Measurements from ENCODE around the gene ABCE1.

DNA sequence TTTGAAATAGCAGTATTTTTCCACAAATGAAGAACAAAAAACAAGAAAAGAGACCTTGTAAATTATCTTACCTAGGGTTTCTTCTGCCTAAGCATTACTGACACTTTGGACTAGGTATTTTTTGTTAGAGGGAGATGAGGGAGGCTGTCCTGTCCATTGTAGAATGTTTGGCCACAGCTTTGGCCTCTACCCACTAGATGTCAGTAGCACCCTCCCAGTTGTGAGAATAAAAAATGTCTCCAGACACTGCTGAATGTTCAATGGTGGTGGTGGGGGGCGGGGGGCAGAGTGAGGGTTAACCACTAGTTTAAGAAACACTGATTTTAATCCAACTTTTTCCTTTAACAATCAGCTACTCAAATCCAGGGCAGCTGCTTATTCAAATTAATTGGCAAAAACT lies 56.5 kb downstream of the ABCE1 start:
- no peak for TF ChIP-seq CHD1 (IDR thresholded peaks at IDR 0.05; ENCODE audit: low read depth, low read length)
- no peak for TF ChIP-seq SP2 (IDR thresholded peaks at IDR 0.05; ENCODE audit: low read length)
- TF ChIP-seq, protein P1, sequence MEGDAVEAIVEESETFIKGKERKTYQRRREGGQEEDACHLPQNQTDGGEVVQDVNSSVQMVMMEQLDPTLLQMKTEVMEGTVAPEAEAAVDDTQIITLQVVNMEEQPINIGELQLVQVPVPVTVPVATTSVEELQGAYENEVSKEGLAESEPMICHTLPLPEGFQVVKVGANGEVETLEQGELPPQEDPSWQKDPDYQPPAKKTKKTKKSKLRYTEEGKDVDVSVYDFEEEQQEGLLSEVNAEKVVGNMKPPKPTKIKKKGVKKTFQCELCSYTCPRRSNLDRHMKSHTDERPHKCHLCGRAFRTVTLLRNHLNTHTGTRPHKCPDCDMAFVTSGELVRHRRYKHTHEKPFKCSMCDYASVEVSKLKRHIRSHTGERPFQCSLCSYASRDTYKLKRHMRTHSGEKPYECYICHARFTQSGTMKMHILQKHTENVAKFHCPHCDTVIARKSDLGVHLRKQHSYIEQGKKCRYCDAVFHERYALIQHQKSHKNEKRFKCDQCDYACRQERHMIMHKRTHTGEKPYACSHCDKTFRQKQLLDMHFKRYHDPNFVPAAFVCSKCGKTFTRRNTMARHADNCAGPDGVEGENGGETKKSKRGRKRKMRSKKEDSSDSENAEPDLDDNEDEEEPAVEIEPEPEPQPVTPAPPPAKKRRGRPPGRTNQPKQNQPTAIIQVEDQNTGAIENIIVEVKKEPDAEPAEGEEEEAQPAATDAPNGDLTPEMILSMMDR (IDR thresholded peaks at IDR 0.05; ENCODE audit: control extremely low read depth in 1 of 3, insufficient read depth in 1 of 3, low read depth in 1 of 3, low read length in 3 of 3), result peak in 2 of 3 experiments; percentile 21 to 54; a peak in 2 of 4 replicates
